Activated T-helper 9 cell treated with anti-CD3 and anti-CD28 coated beads, Interleukin-2, amount 50 U/mL, for 16 hours (primary cell): ENCODE measurements around the gene XRCC4.
"Not testable (repeated sequence)": the region's sequence is repeated elsewhere in the genome, so short reads cannot be mapped to it uniquely, and the experiment has no call there.

ENCODE experiments used
- DNase-seq: peaks from one replicate; pipeline ENCODE4 v3.0.0-alpha.2; 2020; ENCODE audit warnings: low read depth

The XRCC4 gene

DNA sequence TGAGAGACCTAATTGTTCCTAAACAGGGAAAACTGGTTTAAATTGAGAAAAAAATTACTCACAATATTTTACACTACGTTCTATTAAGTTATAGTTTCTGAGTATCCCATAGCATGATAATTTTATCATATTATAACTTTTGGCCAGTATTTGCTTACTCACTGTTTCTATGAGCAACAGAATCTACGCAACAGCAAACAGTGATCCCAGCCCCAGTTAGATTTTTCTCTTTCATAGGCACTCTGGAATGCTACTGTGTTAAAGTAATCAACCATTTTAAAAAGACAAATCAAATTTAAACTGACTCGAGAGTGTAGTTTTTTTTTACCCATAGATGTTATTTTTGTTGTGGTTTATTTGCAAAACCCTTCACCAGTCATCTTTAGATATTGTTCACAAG lies 107.2 kb downstream of the XRCC4 start:
- no peak for DNase-seq

DNA sequence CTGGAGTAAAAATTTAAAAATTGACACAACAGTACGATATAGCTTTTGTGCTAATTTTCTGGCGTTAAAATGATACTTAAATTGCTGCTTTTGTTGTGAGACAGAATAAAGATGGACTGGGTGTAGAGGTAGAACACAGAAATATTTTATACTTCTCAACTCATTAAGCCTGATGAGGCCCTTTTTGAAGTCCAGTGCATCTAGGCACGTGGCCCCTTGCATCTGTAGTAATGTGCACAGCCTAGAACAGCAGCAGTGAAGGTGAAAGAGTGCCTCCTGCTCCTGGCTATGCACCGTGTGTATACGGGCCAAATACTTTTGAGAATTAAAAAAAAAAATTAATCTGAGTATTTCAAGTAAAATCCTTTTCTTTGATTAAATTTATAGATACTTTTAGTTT lies 115.6 kb downstream of the XRCC4 start:
- no peak for DNase-seq

- no peak for DNase-seq
Observed at GRCh38 chr5:83197326-83197967, 120.1 kb downstream of the XRCC4 start.

- no peak for DNase-seq
Observed at GRCh38 chr5:83199126-83199525, 121.8 kb downstream of the XRCC4 start.

DNA sequence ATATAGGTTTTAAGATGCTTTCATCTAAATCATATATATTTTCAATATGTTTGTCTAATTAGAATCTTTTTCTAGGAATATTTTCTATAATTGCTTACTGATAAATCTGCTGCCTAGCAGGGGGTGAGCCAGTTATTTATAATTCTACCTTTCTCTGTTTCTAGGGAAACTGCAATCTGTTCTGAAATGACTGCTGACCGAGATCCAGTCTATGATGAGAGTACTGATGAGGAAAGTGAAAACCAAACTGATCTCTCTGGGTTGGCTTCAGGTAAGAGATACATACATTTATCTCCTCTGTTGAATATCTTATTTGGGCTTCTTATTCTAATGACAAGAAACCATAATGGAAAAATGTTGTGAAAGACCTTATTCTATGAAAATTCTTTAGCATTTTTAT lies 127.3 kb downstream of the XRCC4 start:
- DNase-seq: no peak

GRCh38 chr5:83209963-83210362 lies 132.6 kb downstream of the XRCC4 start:
- no peak for DNase-seq

- no peak for DNase-seq
Observed at GRCh38 chr5:83219077-83219476, 141.7 kb downstream of the XRCC4 start.

DNA sequence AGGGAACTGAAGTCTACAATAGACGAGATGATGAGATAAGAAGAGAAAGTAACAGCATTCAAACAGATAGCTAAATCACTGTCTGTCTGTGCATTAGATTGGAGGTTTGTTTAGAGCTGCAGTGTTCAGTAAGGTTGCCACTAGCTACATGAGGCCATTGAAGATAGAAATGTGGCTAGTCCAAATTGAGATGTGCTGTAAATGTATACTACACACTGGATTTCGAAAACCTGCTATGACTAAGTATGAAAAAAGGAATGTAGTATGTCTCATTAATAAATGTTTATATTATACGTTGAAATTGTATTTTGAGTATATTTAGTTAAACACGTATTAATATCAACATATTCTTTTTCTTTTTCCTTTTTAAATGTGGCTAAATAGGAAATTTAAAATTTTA lies 142.1 kb downstream of the XRCC4 start:
- DNase-seq: no peak

DNA sequence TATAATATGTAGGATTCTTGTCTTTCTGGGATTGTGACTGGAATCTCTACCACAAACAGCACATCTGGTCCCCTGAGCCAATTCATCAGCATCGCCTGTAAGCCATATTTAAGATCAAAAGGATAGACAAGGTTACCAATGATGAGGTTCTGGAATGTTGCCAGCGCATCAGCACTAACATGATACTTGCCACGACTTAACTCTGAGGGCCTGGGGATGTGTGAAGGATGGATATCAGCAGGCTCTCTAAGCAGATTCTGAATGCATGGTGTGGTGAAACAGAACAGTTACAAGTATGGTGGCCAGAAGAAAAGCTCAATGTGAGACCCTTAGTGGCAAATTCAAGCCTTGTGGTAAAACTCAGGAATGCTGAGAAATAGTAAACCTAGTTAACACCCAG lies 143.0 kb downstream of the XRCC4 start:
- DNase-seq: no peak

DNA sequence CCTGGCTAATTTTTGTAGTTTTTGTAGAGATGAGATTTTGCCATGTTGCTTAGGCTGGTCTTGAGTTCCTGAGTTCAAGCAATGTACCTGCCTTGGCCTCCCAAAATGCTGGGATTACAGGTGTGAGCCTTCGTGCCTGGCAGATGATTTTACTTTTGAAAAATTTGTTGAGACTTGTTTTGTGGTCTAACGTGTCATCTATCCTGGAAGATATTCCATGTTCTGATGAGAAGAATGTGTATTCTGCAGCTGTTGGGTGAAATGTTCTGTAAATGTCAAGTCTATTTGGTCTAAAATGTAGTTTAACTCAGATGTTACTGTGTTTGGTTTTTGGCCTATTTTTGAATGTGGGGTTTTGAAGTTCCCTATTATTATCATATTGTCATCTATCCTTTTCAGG lies 145.6 kb downstream of the XRCC4 start:
- DNase-seq: no peak

DNA sequence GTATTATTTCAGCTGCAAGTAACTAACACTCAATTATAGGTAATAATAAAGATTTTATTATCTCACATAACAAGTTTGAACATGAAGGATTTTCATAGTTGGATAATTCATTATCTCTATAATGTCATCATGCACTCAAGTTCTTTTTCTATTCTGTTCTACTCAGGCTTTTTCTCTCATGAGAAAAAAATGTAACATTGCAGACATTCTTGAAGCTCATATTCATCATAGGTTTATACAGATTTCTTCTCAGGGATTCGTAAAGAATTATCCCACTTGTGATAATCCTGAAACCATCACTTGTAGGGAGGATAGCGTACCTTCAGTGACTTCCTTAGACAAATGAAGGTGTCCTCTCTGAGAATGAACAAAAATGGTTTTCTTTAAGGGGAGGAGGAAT lies 150.3 kb downstream of the XRCC4 start:
- DNase-seq: no peak

GRCh38 chr5:83230511-83230910 lies 153.2 kb downstream of the XRCC4 start:
- no peak for DNase-seq

GRCh38 chr5:83244516-83244915 lies 167.2 kb downstream of the XRCC4 start:
- no peak for DNase-seq

DNA sequence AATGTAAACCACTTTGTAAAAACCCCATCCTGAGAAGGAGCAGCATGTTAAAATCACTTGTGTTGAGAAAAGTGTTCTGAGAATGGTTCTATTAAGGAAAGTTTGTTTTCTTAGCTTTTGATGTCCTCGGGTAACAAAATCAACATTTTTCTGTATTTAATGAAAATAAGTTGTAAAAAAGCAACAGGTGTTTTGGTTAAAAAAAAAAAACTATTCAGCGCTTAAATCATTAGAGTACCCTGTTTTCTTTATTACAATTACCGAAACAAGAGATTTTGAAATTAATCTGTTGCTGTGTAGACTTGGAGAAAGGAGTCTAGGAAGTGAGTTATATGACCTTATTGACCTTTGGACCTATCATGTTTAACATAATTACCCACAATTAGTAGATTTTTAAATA lies 167.7 kb downstream of the XRCC4 start:
- no peak for DNase-seq

DNA sequence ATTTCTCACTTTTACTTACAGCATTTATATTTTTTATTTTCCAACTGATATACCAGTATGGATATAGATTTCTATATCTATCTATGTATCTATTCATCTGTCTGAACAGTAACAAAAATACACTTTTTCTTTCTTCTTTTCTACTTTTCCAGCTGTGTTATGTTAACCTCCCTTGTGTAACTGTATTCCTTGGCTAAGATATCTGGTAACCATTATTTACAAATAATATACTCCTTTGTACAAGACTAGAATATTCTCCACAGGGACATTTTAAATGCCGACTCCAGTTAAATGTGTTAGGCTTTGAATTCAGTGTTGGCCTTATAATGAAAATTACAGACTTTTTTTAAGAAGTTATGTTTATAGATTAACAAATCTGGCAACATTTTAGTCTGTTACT lies 168.7 kb downstream of the XRCC4 start:
- no peak for DNase-seq

- DNase-seq: no peak
Observed at GRCh38 chr5:83249156-83249555, 171.8 kb downstream of the XRCC4 start.

- no peak for DNase-seq
Observed at GRCh38 chr5:83251849-83252248, 174.5 kb downstream of the XRCC4 start.

- no peak for DNase-seq
Observed at GRCh38 chr5:83253720-83254119, 176.4 kb downstream of the XRCC4 start.

DNA sequence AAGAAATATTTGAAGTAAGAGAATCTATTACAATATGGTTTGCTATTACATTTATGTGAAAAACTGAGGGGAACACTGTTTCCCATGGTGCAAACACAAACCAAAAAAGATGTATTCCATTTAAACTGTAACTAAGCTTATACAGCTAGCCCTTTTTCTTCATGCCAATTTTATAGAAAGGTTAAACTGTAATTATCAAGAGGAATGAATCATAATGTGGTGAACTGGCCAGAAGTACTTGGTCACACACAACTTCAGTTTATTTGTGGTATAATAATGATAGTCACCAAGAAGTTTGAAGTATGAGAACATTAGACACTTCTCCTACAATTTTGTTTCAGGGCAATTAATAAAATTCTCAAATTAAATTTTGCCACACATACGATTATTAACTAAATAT lies 177.9 kb downstream of the XRCC4 start:
- DNase-seq: no peak

DNA sequence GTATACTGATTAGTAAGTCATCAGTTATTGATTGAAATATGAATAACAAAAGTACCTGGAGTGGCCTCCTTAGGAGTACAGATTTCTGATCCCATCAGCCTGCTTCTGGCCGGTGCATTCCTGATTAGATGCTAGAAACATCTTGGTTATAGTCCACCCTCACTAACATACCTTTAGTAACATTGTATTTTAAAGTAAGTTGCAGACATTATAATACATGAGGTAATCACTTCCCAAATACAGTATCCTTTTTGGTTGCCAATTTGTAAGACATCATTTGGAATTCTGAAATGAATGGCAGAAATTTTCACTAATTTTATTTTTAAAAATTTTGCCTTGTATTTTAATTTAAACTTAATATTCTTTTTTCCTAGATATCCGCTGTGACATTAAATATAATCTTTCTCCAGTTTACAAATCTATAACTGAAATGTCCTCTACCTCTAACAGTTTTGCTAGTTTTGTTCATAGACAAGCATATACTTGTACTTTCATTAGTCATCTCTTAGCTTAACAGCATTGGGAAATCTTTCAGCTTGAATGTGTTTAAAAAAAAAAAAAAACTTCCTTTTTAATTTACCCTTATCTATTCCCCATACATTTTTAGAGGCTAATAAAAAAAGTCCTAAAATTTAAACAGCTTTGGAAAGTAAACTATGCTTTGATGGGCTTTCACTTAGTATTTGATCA lies 178.9 kb downstream of the XRCC4 start:
- no peak for DNase-seq

- DNase-seq: not testable (repeated sequence)
Observed at GRCh38 chr5:83257684-83258083, 180.3 kb downstream of the XRCC4 start.

- DNase-seq: no peak
Observed at GRCh38 chr5:83265318-83265717, 188.0 kb downstream of the XRCC4 start.

- DNase-seq: no peak
Observed at GRCh38 chr5:83270311-83270710, 193.0 kb downstream of the XRCC4 start.

DNA sequence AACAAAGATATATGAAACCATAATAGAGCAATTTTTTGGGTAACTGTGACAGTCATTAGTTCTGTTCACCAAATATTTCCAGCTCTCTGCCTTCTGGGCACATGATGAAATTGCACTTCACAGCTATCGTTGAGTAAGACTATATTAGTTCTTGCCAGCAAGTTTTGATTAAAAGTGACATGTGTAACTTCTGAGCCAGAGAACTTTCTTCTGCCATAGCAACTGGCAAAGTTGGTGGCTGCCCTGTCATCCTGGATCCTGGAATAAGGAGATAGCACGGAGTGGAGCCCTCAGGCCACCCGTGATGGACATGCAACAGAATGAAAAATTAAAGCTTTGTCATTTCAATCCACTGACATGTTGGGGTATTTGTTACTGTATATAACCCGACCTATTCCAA lies 199.8 kb downstream of the XRCC4 start:
- DNase-seq: no peak
